NCI-H82 treated with DMSO at 0.1 percent for 48 hours (cell line): ENCODE data around the gene PIAS1.
A peak's percentile ranks its signal among the peaks of the same experiment; 100 is the strongest.
"Not testable (repeated sequence)": the region's sequence is repeated elsewhere in the genome, so short reads cannot be mapped to it uniquely, and the experiment has no call there.

ENCODE experiments used
- DNase-seq: peaks from one replicate; lab custom pipeline; 2025; ENCODE audit not compliant: unreplicated experiment; lab: John Stamatoyannopoulos, UW

PIAS1 gene

DNA sequence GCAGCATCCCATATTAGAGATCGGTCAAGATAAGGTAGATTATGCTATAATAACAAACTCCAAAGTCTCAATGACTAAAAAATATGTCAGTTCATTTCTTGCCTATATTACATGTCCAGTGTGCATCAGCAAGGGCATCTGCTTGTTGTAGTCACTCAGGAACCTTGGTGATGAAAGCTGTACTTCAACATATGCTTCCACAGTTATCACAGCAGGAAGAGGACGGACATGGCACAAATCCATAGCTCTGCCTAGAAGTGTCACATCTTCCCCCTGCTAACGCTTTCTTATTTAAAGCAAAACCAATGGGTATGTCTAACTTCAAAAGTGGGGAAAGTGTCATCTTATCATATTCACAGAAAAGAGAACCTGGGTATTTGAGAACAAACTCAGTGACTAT, 20.0 kb upstream of the PIAS1 start:
- no peak for DNase-seq

DNA sequence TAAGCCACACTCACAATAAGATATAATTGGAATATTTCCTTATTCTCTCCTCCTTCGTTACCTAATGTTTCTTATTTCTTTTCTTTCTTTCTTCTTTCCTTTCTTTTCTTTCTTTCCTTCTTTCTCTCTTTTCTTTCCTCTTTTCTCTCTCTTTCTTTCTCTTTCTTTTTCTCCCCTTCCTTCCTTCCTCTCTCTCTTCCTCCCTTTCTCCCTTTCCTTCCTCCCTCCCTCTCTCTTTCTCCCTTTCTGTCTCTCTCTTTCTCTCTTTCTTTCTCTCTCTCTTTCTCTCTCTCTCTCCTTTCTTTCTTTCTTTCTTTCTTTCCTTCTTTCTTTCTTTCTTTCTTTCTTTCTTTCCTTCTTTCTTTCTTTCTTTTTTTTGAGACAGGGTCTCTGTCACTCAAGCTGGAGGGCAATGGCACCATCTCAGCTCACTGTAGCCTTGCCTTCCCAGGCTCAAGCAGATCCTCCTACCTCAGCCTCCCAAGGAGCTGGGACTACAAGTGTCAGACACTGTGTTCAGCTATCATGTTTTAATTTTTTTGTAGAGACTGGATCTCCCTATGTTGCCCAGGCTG, 19.3 kb upstream of the PIAS1 start:
- DNase-seq, result no peak

DNA sequence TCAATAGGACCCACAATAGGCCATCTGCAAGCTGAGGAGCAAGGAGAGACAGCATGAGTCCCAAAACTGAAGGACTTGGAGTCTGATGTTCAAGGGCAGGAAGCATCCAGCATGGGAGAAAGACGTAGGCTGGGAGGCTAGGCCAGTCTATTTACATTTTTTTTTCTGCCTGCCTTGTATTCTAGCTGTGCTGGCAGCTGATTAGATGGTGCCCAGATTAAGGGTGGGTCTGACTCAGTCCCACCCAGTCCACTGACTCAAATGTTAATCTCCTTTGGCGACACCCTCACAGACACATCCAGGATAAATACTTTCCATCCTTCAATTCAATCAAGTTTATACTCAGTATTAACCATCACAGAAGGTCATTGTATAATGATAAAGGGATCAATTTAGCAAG, 15.9 kb upstream of the PIAS1 start:
- no peak for DNase-seq

DNA sequence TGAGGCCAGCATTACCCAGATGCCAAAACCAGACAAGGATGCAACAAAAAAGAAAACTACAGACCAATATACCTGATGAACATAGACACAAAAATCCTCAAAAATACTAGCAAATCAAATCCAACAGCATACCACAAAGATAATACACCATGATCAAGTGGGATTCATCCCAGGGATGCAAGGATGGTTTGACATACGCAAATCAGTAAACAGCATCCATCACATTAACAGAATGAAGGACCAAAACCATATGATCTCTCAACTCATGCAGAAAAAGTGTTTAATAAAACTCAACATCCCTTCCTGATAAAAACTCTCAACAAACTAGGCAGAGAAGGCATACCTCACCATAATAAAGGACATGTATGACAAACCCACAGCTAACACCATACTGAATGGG, 14.0 kb upstream of the PIAS1 start:
- DNase-seq, result no peak

DNA sequence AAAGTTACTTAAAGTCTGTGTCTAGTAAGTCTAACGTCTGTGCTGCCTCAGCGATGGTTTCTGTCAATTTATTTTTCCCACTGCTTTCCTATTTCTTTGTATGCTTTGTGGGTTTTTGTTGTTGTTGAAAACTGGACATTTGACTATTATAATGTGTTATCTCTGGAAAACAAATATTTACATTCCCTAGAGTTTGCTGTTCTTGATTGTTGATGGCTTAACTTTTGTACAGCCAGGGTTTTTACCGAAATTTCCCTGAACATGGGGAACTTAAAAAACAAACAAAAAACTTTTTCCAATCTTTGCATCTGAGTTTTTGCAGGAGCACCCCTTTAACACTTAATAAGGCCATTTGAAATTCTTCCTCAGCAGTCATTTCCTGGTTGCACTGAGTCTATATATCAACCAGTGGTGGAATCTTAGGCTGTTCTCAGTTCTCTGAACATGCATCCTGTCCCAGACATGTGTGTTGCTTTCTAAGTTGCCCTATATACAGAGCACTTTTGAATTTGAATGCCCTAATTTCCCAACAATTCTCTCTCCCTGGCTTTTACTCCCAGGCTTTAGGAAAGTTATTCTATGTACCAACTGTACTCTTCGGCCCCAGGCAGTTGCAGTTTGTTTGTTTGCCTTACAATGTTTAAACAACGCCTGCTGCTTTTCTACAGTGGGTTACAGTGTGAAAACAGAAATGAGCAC, 11.8 kb upstream of the PIAS1 start:
- DNase-seq, result no peak

DNA sequence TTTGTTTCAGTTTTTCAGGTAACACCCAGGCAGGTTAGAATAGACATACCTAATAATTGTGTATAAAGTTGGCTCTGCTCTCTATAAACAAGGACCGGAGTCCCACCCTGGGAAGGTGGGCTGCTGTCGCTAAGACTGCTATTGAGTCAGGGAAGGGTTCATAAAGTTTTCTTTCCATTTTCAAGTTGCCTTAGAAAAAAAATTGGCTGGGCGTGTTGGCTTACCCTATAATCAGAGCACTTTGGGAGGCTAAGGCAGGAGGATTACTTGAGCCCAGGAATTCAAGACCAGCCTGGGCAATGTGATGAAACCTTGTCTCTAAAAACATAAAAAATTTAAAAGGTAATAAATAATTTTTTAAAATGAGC, 11.3 kb upstream of the PIAS1 start:
- DNase-seq, result no peak

DNA sequence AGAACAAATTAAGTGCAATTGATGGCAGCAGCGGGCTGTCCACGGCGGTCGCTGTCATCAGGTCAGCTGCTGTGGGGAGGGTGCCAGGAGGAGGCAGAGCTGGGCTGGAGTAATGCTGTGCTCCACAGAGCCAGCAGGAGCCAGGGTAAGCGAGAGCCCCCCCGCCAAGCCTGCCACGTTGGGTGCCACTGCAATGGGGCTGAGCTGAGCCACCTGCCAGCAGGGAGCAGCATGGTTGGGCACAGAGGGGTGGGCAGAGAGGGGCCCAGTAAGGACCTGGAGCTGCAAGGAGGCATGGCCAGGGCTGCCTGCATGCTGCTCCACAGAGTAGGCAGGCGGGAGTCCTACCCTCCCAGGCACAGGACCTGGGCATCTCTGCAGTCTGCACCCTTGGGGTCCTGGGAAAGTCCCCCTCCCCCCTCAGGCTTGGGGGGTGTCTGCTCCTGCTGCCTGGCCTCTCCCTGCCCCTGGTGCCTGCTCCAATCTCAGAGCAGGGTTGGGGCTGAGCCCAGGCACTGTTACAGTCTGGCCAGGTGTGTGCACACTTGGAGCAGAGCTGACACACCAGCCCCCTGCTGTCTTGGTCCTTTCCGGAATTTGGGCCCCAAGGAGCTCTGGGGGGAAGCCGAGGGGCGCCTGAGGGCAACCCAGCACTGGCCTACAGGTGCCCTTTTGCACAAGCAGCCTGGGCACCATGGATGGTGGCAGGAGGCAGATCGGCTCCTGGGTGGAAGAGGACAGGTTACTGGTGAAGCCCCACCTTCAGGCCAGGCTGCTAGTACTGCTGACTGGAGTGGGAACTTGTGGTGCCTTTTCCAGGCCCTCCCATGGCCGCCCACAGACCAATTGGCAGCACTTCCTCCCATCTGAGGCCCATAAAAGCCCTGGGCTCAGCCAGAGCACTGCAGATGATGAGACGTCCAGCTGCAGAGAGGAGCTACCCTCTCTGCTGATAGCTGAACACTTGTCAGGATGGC, 8.5 kb upstream of the PIAS1 start:
- DNase-seq, result no peak

DNA sequence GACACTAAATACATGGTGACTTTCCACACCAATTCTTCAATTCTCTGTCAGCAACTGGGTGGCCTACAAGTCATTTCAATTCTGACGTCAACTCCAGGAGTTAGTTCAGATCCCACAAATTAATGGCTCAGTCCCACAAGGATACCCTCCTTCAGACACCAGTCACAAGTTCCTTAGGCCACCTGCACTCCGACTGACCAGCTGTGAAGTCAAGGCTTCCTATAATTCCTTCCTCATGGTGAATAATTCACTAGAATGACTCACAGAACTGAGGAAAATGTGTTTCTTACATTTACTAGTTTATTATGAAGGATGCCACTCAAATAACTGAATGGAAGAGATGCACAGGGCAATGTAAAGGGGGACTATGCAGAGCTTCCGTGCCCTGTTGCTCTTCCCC, 6.3 kb upstream of the PIAS1 start:
- DNase-seq, result no peak

DNA sequence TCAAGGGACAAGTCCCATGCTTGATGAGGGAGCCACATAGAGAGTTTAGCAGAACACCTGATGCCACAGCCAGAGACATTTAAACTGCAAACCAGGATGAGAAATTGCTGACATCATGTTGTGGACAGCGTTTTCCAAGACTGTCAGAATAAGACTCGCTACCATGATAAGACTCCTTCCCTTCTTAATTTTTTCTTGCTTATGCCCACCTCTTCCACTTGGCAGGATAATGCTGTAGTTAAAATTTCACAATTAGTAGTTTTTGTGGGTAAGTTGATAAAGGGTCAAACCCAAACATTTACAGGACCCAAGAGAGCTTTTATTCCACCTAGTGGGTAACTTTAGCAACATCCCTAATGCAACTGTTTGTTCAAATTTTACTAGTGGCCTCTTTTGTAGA, 3.0 kb upstream of the PIAS1 start:
- DNase-seq, result no peak

DNA sequence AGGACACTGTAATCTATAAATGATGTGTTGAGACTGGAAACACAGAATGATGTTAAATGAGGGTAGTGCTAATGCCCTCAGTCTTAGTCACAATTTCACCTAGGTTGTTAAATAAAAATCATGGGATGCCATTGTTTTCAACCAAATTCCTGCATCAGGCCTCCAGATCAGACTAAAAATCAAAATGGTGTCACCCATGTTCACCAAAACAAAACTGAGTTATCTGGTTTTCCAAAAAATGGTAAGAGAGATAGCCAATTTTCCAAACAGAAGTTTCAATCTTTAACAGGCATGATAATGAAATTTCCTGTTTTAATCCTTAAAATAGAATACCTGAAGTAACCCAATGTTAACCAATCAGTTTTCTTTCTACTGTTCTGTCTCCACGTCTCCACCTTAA, 2.2 kb upstream of the PIAS1 start:
- no peak for DNase-seq

DNA sequence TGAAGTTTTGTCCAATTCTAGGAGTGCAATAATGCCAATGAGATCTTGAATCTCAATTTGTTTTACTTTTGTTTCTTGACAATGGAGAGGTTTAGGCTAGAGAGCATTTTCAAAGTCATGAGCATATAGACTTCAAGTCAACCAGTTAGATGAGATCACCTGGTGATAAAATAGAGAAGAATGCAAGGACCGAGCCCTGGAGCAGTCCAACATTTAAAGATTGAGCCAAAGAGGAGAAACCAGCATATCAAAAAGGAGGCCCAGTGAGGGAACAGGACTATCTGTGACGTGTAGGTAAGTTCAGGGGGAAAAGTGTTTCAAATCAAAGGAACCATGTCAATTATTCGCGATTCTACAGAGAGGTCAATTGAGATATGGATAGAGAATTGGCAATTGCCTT, 1.7 kb upstream of the PIAS1 start:
- no peak for DNase-seq

DNA sequence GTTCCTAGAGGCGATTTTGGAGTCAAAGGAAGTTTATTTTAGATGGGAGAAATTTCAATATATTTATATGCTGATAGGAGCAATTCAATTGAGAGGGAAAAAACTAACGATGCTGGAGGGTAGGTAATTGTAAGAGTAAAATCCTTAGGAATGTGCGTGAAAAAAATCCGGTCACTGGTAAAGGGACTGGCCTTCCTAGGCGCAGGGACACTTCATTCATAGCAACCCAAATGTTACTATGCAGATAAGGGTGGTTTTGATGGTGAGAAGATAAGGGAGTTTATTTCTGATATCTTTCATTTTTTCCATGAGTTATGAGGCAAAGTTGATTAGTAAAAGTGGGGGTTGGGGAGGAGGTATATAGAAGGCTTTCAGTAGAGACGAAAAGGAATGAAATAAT, 1.1 kb upstream of the PIAS1 start:
- DNase-seq, result no peak

DNA sequence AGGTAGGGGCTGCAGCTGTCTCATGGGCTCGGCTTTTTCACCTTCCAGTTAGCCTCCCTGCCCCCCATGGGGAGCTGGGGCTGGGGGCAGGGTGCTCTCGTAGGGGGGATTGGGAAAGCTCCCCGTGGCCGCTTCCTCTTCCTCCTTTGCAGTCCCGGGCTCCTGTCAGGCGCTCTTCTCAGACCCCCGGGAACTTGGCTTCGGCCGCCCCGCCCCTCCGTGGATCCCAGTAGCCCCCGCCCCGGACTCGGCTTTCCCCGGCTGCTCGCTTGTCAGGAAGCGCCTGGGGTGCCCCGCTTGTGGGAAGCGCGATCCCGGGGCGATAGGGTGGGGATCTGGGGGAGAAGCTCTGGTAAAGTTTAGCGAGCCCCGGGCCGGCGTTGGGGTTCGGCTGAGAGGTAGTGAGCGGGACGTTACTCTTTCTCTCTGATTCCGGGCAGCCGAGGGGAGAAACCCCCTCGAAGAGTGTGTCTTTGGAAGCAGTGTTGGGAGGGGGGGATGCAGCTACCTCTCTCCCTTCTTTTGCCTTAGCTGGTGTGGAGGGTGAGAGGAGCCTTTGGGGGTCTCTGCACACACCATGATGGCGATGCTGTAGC, 611 bp downstream of the PIAS1 start:
- peak; percentile 67 for DNase-seq

DNA sequence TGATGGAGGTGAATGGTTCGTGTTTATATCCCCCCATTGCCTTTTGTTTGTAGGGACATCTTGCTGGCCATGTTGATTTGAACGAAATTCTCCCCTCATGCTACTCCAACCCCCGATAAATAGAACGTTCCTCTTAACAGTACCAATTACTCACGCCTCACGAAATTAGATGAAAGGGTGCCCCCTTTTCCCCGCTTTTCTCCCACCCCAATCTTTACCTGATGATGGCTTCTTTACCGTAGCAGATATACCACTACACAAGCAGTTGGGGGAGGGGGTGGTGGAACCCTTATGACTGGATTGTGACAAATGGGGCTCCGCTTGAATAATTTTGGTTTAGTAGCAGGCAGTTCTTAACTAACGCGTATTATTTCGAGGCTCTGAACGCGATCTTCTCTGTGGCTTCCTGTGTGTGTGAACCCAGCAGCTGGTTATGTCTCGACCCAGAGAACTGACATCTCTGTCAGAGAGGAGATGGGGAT, 1.1 kb downstream of the PIAS1 start:
- DNase-seq, result peak; percentile 51

DNA sequence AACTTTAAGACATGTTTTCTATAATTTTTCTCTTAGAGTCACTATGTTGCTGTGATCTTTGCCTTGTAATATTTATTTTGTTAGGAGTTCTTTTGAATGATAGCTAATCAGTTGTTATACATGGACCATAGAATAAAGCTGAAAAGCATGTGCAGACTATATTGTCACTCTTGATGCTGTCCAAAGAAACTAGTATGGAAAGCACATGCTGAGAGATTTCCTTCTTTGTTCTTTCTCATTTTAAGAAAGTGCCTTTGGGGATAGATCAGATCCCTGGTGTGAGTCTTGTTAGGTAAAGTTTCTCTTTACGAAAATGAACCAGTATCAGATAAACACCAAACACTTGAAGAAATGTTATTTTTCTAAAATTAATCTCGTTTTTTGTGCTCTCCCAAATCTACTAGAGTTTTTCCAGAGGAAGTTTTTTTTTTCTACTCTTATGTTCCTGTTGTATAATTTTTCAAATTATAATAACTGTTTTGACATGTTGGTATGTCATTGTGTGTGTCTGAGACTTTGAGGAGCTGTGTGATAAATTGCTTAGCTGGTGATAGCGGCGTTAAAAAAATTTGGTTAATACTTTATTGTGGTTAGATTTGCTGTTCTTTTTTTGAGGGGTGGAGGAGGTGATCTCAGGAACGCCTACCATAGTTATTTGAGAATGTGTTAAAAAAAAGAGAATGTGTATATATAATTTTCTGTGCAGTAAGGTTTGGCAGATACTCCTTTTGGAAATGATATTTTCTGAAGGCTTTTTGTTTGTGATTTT, 2.2 kb downstream of the PIAS1 start:
- no peak for DNase-seq

DNA sequence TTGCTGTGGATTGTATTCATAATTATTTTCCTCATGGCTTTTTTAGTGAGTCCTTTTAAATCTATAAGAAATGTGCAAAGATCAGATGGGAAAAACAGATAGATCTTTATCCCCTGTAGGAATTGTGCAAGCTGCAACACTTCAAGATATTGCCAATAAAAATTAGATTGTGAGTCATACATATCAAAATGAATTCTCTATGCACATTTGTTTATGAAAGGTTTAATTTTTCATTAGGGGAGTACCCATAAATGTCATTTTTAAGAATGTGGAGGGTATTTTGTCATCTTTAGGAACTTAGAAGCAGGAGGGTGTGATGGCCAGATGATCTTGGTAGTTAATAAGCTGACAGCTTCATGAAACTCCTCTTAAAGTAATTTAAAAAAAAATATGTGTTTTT, 2.9 kb downstream of the PIAS1 start:
- no peak for DNase-seq

DNA sequence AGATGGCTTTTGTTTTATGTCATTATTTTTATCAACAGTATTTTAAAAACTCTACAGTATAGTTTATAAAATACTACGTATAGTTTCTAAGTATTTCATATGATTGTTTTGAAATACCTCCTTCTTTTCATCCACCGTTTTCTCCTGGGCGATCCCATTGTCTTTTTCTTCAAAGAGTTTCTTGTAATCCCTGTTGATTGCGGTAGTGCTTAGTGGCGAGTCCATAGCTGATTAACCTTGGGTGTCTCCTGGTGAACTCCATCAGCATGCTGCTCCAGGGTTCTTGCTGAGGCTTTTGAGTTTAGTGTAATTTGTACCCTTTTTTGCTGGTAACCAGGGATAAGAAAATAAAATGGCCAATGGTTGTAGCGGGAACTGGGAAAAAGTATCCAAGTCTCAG, 3.6 kb downstream of the PIAS1 start:
- DNase-seq, result peak; percentile 62

DNA sequence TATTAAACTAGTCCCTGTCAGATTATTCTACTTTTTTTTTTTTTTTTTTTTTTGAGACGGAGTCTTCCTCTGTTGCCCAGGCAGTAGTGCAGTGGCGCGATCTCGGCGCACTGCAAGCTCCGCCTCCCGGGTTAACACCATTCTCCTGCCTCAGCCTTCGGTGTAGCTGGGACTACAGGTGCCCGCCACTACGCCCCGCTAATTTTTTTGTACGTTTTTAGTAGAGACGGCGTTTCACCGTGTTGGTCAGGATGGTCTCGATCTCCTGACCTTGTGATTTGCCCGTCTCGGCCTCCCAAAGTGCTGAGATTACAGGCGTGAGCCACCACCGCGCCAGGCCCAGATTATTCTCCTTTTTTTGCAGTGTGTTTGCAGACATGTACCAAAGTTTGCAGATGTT, 4.9 kb downstream of the PIAS1 start:
- DNase-seq, result not testable (repeated sequence)

DNA sequence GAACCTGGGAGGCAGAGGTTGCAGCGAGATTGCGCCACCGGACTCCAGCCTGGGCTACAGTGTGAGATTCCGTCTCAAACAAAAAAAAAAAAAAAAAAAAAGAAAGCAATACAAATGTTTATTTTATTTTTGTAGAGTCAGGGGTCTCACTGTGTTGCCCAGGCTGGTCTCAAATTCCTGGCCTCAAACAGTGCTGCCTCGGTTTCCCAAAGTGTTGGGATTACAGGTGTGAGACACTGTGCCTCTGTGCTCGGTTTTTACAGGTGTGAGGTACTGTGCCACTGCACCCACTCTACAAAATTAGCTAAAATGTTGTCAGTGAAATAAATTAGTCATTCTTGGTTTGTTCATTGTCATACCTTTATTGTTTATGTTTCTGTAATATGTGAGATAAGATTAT, 5.5 kb downstream of the PIAS1 start:
- no peak for DNase-seq

DNA sequence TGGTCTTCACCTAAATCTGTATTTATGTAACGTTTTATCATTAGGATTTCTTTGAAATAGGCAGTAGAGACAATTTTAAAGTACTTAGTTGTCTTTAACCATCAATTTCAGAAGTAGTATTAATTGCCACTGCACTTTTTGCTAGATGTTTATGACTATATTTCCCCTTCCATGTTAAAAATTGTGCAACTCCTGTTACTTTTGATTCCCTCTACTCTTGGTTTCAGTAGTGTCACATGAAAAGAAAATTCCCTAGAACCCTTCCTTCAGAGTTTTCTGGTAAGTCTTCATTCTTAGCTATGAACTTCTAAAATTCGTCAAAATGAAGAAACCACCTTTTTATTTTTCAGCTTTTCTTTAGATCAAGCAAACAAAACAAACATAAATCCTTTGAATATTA, 7.1 kb downstream of the PIAS1 start:
- DNase-seq, result no peak

DNA sequence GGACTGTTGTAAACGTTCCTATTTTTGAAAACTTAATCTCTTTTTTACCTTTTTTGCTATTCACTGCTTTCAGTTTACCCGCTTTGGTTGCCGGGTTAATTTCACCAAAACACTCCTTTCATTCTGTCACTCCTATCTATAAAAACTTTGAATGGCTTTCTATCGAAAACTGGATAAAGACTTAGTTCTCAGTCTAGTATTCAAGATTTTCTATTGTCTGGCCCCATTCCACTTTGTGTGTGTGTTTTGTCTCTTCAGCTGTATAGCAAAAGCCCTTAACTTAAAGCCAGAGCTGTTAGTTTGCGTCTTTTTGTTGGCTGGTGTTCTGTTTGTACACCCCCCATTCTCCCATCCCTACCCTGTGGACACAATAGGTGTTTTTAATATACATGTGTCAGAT, 7.5 kb downstream of the PIAS1 start:
- DNase-seq, result no peak
